NCI-H2107 (cell line): ENCODE data around the gene ZNF487.
A peak's percentile ranks its signal among the peaks of the same experiment; 100 is the strongest.
"Not testable (repeated sequence)": the region's sequence is repeated elsewhere in the genome, so short reads cannot be mapped to it uniquely, and the experiment has no call there.

Experiments used
- DNase-seq: peaks from one replicate; lab custom pipeline; 2025; lab: John Stamatoyannopoulos, UW

Gene ZNF487

DNA sequence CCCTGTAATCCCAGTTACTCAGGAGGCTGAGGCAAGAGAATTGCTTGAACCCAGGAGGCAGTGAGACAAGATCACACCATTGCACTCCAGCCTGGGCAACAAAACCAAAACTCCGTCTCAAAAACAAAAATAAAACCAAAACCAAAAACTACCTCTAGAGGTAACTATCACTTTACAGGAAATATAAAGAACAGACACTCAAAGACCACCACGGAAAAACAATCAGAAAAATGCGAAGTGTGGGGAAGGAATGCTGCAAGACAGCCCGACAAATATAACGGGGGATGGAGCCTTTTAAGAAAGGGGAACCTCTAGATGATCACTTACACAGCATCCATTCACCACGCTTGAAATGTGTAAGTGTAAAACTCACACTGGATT lies 32.2 kb upstream of the ZNF487 start:
- DNase-seq: no peak

DNA sequence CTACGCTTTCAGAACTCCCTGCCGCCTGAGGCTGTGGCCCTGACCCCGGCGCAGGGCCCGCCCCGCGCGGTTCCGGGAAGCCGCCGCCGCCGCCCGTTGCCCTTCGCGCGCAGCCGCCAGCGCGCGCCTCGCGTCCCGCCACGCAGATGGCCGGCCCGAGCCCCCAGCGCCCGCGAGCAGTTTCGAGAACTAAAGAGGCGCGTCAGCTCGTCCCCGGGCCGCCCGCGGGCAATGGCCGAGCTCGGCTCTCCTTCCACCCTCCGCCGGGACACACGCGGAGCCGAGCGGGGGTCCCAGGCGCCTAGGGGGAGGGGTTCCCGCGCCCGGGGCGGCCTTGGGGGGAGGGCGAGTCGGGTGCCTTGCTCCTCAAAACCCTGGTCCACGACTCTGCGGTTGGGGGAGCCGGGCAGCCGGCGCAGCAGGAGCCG lies 29.7 kb upstream of the ZNF487 start:
- DNase-seq: no peak

DNA sequence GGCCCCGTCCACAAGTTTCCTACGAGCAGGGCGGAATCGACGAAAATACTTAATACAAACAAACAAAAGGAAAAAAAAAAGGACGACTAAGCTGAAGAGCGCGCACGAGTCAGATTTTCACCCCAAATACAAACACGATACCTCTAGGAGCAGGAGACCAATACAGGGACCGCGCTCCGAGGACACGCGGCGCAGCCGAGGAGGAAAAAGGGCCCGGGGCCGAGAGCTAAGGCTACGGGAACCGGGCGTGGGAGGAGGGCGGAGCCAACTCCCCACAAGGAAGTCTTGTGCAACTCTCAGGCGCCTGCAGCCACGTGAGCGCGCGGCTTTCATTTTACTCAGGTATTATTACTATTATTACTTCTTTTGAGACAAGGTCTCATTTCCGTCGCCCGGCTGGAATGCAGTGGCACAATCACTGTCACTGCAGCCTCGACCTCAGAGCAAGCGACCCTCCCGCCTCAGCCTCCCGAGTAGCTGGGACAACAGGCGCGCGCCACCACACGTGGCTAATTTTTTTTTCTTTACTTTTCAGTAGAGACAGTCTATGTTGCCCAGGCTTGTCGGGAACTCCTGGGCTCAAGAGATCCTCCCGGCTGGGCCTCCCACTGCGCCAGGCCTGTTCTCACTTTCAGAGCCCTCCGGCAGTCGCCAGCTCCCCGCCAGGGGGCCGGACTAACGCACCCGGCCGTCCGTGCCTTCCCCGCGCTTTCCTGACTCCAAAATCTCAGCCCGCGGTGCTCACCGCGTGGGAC lies 29.2 kb upstream of the ZNF487 start:
- peak; percentile 58 for DNase-seq

DNA sequence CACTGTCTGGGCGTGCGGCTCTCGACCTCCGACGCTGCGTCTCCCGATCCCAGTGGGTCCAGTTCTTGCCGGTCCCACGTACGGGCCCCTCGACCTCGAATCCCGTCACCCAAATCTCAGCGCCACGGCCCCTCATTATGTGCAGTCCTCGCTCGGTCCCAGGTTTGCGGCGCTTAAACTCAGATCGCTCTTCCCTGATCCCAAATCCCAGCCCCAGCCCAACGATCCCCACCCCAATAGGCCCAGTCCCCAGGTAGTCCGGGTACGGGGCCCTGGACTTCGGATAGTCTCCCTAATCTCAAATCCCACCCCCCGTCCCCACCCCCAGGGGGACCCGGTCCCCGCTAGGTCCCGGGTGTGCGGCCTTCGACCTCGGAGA lies 28.6 kb upstream of the ZNF487 start:
- no peak for DNase-seq

DNA sequence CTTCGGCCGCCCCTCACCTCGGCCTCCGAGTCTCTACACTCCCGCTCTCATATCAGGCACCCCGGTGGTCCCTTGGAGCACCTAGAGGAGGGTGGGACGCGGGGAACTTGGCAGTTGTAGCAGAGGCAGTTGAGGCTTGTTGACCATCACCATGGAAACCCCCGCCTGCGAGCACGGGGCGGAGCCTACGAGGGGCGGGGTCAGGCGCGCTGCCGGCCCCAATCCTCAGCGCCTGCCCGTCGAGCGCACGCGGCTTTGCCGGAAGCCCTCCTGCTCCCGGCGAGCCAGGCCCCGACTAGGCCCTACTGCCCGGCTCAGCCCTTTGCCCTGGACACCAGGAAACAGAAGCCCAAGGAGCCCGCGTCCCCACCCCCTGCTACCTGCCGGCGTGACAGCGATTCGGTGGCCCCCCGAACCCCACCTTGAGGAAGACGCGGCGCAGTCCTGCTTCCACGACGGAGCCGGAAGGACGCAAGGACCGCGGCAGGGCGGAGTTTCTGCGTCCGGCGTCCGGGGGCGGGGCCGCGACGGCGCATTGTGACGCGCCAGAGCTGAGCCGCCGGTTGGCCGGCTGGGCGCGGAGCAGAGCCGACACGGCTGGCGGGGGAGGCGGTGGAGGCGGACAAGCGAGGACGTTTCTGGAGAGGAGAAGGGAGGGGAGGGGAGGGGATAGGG lies 28.1 kb upstream of the ZNF487 start, which contains the start of gene HNRNPF:
TSS of gene HNRNPF (minus strand) at position 477 of the 675 bp plus-strand sequence. CDS start 21,302 bp downstream, outside the sequence.
- peak; percentile 65 for DNase-seq

DNA sequence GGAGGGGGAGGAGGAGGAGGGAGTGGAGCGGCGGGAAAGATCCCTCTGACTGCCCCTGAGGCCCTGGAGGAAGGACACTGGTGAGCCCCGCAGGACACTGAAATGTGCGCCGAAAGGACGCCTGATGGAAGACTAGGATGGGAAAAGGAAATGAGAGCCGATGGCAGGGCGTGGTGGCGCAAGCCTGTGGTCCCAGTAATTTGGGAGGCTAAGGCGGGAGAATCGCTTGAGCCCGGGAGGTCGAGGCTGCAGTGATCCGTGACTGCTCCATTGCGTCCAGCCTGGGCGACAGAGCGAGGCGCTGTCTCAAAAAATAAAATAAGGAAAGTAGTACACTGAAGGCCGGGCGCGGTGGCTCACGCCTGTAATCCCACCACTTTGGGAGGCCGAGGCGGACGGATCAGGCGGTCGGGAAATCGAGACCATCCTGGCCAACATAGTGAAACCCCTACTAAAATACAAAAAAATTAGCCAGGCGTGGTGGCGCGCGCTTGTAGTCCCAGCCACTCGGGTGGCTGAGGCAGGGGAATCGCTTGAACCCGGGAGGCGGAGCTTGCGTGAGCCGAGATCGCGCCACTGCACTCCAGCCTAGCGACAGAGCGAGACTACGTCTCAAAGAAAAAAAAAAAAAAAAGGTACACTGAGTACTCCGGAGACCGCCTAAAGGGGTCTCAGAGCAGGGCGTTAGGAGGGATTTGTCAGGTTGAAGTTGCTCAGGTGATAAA lies 27.4 kb upstream of the ZNF487 start:
- DNase-seq: no peak

DNA sequence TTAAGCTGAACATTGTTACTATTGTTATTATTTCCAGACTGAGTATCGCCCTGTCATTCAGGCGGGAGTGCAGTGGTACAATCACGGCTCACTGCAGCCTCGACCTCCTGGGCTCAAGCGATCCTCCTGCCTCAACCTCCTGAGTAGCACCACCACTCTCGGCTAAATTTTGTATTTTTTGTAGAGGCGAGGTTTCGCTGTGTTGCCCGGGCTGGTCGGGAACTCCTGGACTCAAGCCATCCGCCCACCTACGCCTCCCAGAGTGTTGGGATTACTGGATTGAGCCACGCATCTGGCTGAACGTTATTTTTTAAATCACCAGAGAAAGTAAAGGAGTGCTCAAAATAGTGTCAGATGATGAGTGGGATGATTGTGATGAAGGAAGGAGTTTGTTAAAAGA lies 26.6 kb upstream of the ZNF487 start:
- no peak for DNase-seq

DNA sequence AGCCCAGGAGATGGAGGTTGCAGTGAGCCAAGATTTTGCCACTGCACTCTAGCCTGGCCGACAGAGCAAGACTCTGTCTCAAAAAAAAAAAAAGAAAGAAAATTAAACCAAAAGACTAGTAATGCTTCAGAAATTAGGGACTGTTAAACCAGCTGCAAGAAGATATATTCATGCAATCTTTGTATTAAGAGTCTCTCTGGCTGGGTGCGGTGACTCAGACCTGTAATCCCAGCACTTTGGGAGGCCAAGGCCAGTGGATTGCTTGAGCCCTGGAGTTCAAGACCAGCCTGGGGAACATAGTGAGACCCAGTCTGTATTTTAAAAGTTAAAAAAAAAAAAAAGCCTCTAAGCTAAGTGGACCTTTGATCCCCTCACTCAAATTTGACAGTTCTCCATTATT lies 25.4 kb upstream of the ZNF487 start:
- DNase-seq: no peak

DNA sequence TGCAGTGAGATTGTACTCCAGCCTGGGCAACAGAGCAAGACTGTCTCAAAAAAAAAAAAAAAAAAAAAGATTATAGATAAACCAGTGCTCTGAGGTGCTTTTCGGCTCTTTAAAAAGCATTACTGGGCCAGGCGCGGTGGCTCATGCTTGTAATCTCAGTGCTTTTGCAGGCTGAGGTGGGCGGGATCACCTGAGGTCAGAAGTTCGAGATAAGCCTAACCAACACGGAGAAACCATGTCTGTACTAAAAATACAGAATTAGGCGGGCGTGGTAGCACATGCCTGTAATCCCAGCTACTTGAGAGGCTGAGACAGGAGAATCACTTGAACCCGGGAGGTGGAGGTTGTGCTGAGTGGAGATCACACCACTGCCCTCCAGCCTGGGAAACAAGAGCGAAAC lies 21.4 kb upstream of the ZNF487 start:
- DNase-seq: no peak

DNA sequence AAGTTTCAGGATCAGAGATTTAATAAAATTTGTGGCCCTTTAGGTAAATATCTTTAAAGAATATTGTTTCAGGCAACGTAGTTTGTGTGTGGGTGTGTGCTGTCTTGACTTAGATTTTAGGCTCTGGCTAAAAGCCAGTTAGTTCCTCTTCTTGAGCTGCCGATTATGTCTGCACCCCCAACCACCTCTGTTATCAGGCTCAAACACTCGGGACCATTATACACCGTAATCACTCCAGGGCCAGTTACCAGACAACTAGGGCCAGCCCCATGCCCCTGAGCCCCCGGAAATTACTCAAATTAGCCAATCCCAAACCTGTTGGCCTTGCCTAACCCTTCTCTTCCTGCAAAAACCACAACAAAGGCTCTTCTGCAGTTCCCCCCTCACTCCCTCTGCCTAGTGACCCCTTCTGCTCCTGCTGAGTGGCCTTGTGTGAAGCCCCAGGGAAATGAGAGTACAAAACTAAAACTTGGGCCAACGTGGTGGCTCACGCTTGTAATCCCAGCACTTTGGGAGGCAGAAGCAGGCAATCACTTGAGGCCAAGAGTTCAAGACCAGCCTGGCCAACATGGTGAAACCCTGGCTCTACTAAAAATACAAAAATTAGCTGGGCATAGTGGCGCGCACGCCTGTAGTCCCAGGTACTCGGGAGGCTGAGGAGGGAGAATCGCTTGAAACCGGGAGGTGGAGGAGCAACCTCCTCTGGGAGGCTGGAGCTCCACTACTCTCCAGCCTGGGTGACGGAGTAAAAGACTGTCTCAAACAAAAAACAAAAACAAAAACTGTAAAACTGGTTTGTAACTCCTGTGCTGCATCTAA lies 18.8 kb upstream of the ZNF487 start:
- no peak for DNase-seq

DNA sequence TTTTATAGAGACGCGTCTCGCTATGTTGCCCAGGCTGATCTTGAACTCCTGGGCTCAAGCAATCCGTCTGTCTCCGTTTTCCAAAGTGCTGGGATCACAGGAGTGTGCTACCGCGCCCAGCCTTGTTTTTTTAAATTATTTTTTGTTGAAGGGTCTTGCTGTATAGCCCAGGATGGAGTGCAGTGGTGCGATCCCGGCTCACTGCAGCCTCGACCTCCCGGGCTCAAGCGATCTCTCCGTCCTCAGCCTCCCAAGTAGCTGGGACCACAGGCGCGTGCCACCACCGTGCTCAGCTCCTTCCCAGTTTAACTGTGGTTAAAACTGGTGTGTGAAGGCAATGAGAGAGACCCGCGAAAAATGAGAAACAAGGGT lies 16.9 kb upstream of the ZNF487 start:
- DNase-seq: no peak

DNA sequence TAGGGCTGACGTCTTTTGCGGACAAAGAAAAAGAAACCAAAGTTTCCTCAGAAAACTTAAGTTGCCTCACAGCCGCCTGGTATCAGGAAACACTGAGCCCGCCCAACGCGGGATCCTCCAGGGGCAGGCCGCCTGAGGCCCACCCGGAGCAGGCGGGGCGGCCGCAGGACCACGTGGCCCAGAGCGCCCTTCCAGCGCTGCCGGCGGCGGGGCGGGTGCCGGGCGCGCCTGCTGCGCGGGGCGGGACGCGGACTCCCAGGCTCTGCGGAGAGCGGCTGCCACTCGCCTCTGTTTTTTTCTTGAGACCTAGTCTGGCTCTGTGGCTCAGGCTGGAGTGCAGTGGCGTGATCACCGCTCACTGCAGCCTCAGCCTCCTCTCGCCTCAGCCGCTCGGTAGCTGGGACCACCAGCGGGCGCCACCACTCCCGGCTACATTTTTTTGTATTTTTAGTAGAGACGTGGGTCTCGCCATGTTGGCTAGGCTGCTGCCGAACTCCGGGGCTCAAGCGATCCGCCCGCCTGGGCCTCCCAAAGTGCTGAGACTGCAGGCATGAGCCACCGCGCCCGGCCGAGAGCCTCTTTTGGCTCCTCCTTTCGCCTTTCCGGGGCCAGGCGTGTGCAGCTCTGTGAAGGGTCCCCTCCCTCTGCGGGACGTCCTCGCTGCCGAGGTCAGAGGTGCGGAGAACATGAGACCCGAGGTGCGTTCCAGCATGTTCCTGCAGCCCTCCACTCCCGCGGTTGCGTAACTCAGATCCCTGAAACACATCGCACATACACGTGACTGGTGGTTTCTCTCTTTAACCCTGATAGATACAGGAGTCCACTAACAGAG lies 16.3 kb upstream of the ZNF487 start:
- DNase-seq: no peak

DNA sequence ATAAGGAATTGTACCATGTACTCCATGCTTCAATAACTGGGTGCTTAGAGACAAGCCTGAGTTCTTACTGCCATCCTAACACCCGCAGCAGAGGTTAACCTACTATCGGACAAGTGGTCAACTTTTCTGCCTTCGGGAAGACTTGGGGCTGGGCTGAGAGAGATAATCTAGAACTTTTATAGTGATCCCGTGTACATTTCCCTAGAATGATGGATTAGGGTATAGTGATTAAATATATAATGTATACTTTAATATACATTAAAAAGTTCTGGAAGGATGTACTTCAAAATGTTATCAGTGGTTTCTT lies 15.8 kb upstream of the ZNF487 start:
- no peak for DNase-seq

DNA sequence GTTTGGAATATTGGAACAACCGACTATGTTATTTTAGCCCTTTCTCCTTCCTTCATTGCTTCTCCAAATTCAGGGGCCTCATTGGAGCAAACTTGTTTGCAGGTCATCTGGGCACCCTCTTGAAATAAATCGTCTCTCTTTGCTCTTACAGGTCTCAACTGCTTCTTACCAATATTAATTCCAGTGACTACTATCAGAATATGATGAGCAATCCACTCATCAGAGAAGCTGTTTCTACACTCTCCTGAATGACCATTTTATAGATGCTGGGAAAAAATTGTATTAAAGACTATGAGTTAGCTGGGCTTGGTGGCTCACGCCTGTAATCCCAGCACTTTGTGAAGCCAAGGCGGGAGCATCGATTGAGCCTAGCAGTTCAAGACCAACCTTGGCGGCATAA lies 15.4 kb upstream of the ZNF487 start:
- DNase-seq: no peak

DNA sequence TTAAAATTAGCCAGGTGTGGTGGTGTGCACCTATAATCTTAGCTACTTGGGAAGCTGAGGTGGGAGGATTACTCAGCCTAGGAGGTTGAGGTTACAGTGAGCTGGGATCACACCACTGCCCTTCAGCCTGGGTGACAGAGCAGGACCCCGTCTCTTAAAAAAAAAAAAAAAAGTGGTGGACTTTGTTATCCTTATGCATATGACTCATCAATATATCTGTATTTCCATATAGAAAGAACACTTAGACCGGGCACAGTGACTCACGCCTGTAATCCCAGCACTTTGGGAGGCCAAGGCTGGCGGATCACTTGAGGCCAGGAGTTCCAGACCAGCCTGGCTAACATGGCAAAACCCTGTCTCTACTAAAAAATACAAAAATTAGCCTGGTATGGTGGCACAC lies 15.0 kb upstream of the ZNF487 start:
- not testable (repeated sequence) for DNase-seq

DNA sequence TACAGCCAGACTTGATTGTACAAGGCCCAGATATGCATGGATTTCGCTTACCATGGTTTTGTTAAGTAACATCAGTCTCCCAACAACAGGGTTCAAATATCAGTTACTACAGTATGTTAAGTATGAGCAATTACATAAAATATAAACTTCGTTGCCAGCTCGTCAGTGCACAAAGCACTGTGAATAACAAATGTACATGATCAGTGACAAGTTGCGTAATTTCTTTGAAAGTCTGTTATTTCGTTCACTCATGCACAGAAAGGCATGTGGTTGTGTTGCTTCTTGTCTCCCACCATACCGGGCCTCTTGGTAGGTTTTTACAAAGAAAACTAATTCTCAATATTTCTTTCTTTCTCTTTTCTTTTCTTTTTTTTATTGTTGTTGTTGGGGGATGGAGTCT lies 12.5 kb upstream of the ZNF487 start:
- DNase-seq: no peak

DNA sequence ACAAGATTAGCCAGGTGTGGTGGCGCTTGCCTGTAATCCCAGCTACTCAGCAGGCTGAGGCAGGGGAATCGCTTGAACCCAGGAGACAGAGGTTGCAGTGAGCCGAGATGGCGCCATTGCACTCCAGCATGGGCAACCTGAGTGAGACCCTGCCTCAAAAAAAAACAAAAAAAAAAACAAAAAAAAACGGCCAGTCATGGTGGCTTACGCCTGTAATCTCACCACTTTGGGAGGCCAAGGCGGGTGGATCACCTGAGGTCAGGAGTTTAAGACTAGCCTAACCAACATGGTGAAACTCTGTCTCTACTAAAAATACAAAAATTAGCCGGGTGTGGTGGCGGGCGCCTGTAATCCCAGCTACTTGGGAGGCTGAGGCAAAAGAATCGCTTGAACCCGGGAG lies 10.4 kb upstream of the ZNF487 start:
- not testable (repeated sequence) for DNase-seq

DNA sequence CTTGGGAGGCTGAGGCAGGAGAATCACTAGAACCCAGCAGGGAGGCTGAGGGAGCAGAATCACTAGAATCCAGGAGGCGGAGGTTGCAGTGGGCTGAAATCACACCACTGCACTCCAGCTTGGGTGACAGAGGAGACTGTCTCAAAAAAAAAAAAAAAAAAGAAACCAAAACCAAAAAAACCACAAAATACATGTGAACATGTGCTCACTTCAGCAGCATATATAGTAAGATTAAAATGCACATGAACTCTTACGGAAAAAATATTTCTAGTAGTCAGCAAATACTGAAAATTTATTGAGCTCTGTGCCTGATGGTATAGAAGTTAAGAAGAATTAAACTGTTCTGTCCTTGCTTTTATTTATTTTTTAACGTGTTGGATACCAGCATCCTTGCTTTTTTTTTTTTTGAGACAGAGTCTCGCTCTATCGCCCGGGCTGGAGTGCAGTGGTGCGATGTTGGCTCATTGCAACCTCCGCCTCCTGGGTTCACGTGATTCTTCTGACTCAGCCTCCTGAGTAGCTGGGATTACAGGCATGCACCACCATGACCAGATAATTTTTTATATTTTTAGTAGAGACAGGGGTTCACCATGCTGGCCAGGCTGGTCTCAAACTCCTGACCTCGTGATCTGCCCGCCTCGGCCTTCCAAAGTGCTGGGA lies 9.6 kb upstream of the ZNF487 start:
- no peak for DNase-seq

DNA sequence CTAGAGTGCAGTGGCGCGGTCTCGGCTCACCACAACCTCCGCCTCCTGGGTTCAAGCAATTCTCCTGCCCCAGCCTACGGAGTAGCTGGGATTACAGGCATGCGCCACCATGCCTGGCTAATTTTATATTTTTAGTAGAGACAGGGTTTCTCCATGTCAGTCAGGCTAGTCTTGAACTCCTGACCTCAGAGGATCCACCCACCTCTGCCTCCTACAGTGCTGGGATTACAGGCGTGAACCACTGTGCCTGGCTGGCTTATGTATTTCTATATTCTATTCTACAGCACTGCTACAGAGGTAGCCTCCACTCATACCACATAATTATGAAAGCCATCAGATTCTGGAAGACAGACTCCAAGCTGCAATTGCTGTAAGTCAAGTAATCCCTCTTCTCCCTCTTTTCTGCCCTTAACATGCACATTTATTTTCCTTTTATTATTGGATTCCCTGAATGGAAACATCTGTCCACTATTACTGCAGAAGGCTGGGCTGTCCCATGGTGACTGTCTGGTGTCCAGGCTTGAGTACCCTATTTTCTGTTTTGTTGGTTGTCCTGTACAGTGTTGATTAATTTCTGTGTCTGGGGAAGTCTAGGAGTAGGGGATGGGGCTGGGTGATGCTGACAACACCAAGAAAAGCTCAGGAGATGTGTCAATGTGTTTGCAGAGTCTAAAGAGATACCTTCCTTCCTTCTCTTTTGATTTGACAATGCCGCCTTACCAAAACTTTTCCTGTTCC lies 5.8 kb upstream of the ZNF487 start:
- DNase-seq: no peak

DNA sequence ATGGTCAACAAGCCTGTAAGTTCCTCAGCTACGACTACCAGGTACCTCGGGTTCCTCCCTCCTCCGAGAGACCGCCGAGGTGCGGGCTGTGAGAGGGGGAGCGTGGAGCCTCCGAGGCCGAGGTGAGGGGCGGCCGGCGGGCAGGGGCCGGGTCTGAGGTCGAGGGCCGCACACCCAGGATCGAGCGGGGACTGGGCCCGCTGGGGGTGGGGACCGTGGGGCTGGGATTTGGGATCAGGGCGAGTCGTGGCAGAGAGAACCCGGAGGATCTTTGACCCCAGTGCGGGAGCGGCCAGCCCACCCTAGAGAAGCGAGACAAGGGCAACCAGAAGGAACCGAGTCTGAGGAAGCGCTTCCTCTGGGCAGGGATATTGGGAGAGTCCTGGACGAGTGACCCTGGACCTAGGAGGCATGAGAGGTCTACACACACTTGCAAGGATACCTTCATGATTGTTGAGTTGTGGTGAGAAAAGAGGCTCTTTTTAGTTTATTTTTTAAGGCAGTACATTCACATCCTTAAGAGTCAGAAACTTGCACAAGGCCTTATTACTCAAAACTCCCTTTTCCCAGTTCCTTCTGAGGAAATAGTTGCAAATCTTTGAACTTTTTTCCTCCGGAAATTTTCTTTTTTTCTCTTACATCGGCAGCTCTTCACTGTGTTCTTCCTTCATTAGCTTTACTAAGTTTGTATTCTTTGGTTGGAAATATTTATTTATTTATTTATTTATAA lies 395 bp downstream of the ZNF487 start:
- DNase-seq: no peak
